Naive thymus-derived CD4-positive, alpha-beta T cell (primary cell): ENCODE results near the gene UBAC1. TPM values are rescaled to one million over a fixed set of nuclear protein-coding genes. Genes with fewer than 3 reads are reported as not detected.
A peak's percentile ranks its signal among the peaks of the same experiment; 100 is the strongest.
"Not testable (repeated sequence)": the region's sequence is repeated elsewhere in the genome, so short reads cannot be mapped to it uniquely, and the experiment has no call there.

Source experiments
- ATAC-seq: fragments of 150-1000 bp; cut with Tn5 transposase; 2 replicates; pipeline ENCODE4 v1.10.0; 2021; ENCODE audit warnings: mild to moderate bottlenecking, moderate library complexity
- CTCF ChIA-PET: fragments of 350-600 bp; sonication (Branson Sonifier 250); formaldehyde crosslinking; loops from one replicate; lab custom pipeline; 2021; ENCODE audit warnings: antibody characterized with exemption; lab: Charles Lee
- POLR2A ChIA-PET: fragments of 350-600 bp; sonication (Branson Sonifier 250); formaldehyde crosslinking; loops from one replicate; lab custom pipeline; 2021; ENCODE audit warnings: antibody characterized with exemption, inconsistent platforms; lab: Charles Lee
- DNase-seq, 9 donors: peaks; one replicate each; pipeline versions ENCODE4 v3.0.0 to v3.0.0-alpha.2; 2020 to 2022; ENCODE audit warnings: mixed read lengths in 1 of 9
- H3K27ac ChIP-seq: one replicate; pipeline ENCODE4 v1.7.0; 2013; ENCODE audit warnings: mild to moderate bottlenecking, low read depth, low read length, moderate library complexity
- H3K27me3 ChIP-seq, 2 donors: one replicate each; pipeline ENCODE4 v1.7.0; 2013; ENCODE audit warnings: low read length in 2 of 2, mild to moderate bottlenecking in 2 of 2, moderate library complexity in 2 of 2; ENCODE audit not compliant: control insufficient read depth in 2 of 2, insufficient read depth in 2 of 2
- H3K36me3 ChIP-seq, 3 experiments: 1 replicate in 2 of 3; 2 replicates in 1 of 3; pipeline ENCODE4 v1.7.0; 2013; ENCODE audit warnings: low read length in 3 of 3, mild to moderate bottlenecking in 3 of 3, moderate library complexity in 1 of 3; ENCODE audit not compliant: insufficient read depth in 3 of 3, control insufficient read depth in 2 of 3
- H3K4me1 ChIP-seq, 2 donors: one replicate each; pipeline ENCODE4 v1.7.0; 2013; ENCODE audit warnings: low read length in 2 of 2, mild to moderate bottlenecking in 2 of 2, moderate library complexity in 1 of 2; ENCODE audit not compliant: control insufficient read depth in 2 of 2, insufficient read depth in 2 of 2
- H3K4me3 ChIP-seq: 2 replicates; pipeline ENCODE4 v1.7.0; 2013; ENCODE audit warnings: mild to moderate bottlenecking, low read length
- H3K9me3 ChIP-seq, 3 experiments: 1 replicate in 2 of 3; 2 replicates in 1 of 3; pipeline ENCODE4 v1.7.0; 2013; ENCODE audit warnings: low read length in 3 of 3; ENCODE audit not compliant: control insufficient read depth in 2 of 3
- H3K27ac Mint-ChIP-seq, 9 donors: one replicate each; pipeline ENCODE4 v1.8.0; 2020 to 2022; ENCODE audit warnings: mixed read lengths in 9 of 9, mild to moderate bottlenecking in 8 of 9, moderate library complexity in 5 of 9, inconsistent platforms in 2 of 9
- H3K27me3 Mint-ChIP-seq, 5 donors: one replicate each; pipeline ENCODE4 v1.8.0; 2021 to 2022; ENCODE audit warnings: mixed read lengths in 5 of 5, mild to moderate bottlenecking in 1 of 5
- H3K36me3 Mint-ChIP-seq, 5 donors: one replicate each; pipeline ENCODE4 v1.8.0; 2020 to 2022; ENCODE audit warnings: mixed read lengths in 5 of 5, mild to moderate bottlenecking in 3 of 5, inconsistent platforms in 1 of 5
- H3K4me1 Mint-ChIP-seq, 7 donors: one replicate each; pipeline ENCODE4 v1.8.0; 2020 to 2022; ENCODE audit warnings: mixed read lengths in 7 of 7, mild to moderate bottlenecking in 3 of 7, inconsistent platforms in 1 of 7
- H3K4me3 Mint-ChIP-seq, 10 donors: one replicate each; pipeline ENCODE4 v1.8.0; 2020 to 2022; ENCODE audit warnings: mild to moderate bottlenecking in 10 of 10, mixed read lengths in 10 of 10, moderate library complexity in 6 of 10, inconsistent platforms in 2 of 10
- H3K9me3 Mint-ChIP-seq, 11 donors: one replicate each; pipeline ENCODE4 v1.8.0; 2020 to 2022; ENCODE audit warnings: mixed read lengths in 11 of 11, mild to moderate bottlenecking in 4 of 11, inconsistent platforms in 1 of 11, moderate library complexity in 1 of 11
- intact Hi-C, 2 donors: fragments of 100-400 bp; cut with micrococcal nuclease; formaldehyde crosslinking; loops; one replicate each; pipeline ENCODE4 v1.15.1; 2023
- polyA plus RNA-seq, 2 donors: library from polyadenylated mRNA; unstranded; fragments of 300-500 nt; fragmentation: Illumina TruSeq; gene quantifications; one replicate each; pipeline ENCODE4 v1.2.3, GENCODE V29; 2021
- total RNA-seq, 6 experiments: library from RNA in 5 of 6; stranded (reverse) in 5 of 6; gene quantifications; 1 replicate in 5 of 6; 2 replicates in 1 of 6; pipeline ENCODE4 v1.2.3 and lab custom pipeline; 2021 to 2026

Gene UBAC1
- total and polyA plus RNA-seq, 7 experiments from 2014 or later = 19.6 to 36.1 (median 31.2) TPM

DNA sequence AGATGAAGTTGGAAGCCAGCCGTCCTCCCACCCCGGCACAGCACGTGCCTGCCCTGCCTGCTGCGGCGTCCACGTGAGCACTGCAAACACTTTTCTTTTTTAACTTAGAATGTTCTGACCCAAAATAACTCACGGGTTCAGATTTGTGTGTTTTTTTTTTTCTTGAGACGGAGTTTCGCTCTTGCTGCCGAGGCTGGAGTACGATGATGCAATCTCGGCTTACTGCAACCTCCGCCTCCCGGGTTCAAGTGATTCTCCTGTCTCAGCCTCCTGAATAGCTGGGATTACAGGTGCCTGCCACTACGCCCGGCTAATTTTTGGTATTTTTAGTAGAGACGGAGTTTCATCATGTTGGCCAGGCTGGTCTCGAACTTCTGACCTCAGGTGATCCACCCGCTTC is 14.1 kb downstream of the UBAC1 start:
- POLR2A ChIA-PET, H3K4me3 Mint-ChIP-seq, H3K4me3 ChIP-seq: not testable (repeated sequence)

DNA sequence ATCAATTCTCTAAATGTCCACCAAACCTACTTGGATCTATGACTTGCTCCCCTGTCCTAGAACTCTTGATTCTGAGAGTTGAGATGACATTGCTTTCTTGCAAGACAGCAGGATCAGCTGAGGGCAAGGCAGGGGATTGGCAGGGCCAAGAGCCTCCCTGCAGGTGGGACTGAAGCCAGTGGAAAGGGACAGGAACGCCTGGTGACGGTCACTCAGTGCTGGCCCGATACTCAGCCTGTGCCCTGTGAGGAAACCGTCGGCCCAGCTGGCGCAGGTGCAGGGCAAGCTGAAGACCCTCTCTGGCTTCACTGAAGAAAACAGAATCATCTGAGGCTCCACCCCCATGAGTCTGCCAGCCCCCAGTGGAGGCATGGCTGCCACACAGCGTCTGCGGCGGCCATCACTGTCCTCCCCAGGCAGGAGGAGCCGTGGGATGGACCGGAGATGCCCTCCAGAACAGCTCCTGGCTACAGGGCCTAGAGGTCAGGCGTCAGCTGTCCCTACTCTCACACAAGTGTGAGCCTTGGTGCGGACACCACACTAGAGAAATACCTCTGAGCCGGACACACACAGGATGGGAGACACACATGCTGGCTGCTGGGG is 14.7 kb downstream of the UBAC1 start:
- no peak overlapping the region for H3K27ac Mint-ChIP-seq
- H3K27me3 Mint-ChIP-seq = no peaks in the 10 kb centered on the region
- ATAC-seq (no peak), DNase-seq (no peak)
- H3K4me3 ChIP-seq = no peak overlapping the region
- peaks cover 0 to 1% (median 0%) of the 10 kb centered on the region in 11 donors for H3K9me3 Mint-ChIP-seq
- CTCF ChIA-PET = no interaction called here
- peaks cover 0 to 70% (median 0%) of the 10 kb centered on the region in 3 experiments for H3K36me3 ChIP-seq
- no peaks in the 10 kb centered on the region for H3K9me3 ChIP-seq
- intact Hi-C loops = no loop called here
- H3K36me3 Mint-ChIP-seq = peaks cover 15 to 63% (median 32%) of the 10 kb centered on the region in 5 donors
- H3K4me3 Mint-ChIP-seq = no peak overlapping the region
- no peaks in the 10 kb centered on the region for H3K27me3 ChIP-seq
- POLR2A ChIA-PET = no interaction called here
- no peaks in the 10 kb centered on the region for H3K4me1 ChIP-seq
- no peak overlapping the region for H3K27ac ChIP-seq
- H3K4me1 Mint-ChIP-seq = peaks cover 0 to 13% (median 6%) of the 10 kb centered on the region in 7 donors

More for the DNA sequence above, 14.1 kb downstream of the UBAC1 start:
- H3K27ac Mint-ChIP-seq, H3K9me3 ChIP-seq, DNase-seq, H3K27ac ChIP-seq, H3K4me1 ChIP-seq, intact Hi-C loops, H3K27me3 Mint-ChIP-seq, ATAC-seq, CTCF ChIA-PET, H3K9me3 Mint-ChIP-seq, H3K27me3 ChIP-seq: not testable (repeated sequence)
- peaks cover 12 to 63% (median 31%) of the 10 kb centered on the region in 5 donors for H3K36me3 Mint-ChIP-seq
- peaks cover 0 to 13% (median 6%) of the 10 kb centered on the region in 7 donors for H3K4me1 Mint-ChIP-seq
- H3K36me3 ChIP-seq = peaks cover 0 to 68% (median 0%) of the 10 kb centered on the region in 3 experiments

DNA sequence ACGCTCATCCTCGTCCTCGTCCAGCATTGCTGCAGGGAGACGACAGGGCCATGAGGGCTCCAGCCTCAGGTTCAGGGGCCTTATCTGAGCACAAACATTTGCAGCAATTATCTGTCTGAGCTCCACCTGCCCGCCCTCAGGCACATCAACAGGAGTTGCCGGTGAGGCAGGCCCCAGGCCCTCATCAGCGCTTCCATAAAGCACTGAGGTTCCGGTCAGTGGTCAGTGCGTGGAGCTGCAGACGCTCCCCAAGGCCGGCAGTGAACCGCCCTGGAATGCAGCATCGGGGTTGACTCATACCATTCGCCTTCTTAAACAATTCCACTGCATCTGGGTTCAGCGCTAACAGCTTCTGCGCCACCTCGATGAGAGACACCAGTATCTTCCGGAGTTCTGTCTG is 15.2 kb downstream of the UBAC1 start:
- peaks cover 0 to 1% (median 0%) of the 10 kb centered on the region in 11 donors for H3K9me3 Mint-ChIP-seq
- no peak overlapping the region for H3K4me3 Mint-ChIP-seq
- H3K36me3 Mint-ChIP-seq = peaks cover 15 to 63% (median 33%) of the 10 kb centered on the region in 5 donors
- H3K27me3 Mint-ChIP-seq = no peaks in the 10 kb centered on the region
- peaks cover 0 to 70% (median 0%) of the 10 kb centered on the region in 3 experiments for H3K36me3 ChIP-seq
- no peak overlapping the region for H3K4me3 ChIP-seq
- no peak overlapping the region for H3K27ac Mint-ChIP-seq
- CTCF ChIA-PET = no interaction called here
- no peaks in the 10 kb centered on the region for H3K9me3 ChIP-seq
- POLR2A ChIA-PET = interaction anchor here (0.6 kb wide), 1 partner anchor 791 kb away, joined by 3 read pairs; no protein-coding TSS in a partner anchor
- H3K4me1 ChIP-seq = no peaks in the 10 kb centered on the region
- peaks cover 0 to 13% (median 6%) of the 10 kb centered on the region in 7 donors for H3K4me1 Mint-ChIP-seq
- intact Hi-C loops = no loop called here
- no peak for ATAC-seq
- no peaks in the 10 kb centered on the region for H3K27me3 ChIP-seq
- DNase-seq = no peak
- H3K27ac ChIP-seq = no peak overlapping the region

DNA sequence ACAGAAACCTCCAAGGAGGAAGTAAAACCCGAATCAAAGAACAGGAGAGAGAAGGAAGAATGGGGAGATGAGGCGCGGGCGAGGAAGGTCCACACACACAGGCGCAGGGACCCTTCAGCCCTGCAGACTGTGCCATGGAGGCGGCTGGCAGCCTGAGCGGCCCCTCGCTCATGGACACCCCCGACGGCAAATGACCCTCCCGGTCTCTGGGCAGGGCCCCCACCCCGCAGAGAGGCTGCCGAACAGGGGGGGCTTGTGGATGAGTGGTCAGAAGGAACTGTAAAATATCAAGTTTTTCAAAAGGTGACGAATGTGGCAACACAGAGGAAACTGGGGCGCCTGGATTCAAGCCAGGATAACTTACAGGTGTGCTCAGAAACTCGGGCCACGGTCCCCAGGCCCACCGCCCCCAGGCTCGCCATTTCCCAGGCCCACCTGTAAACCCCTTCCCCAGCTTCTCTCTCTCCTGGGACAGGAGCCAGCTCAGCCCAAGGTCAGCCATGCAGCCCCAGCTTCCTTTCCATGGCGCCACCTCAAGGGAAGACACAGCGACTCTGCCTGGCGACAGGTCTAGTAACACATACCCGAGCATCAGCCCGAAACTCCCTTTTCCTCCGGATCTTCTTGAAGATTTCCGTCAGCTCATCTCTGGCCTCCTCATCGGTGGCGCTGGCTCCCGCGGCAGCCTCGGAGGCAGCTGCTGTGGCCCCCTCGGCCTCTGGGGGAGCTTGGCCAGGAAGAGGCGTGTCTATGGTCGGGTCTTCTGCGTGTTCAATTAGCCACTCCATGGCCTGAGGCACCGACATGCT is 16.5 kb downstream of the UBAC1 start:
- DNase-seq (no peak), ATAC-seq (no peak)
- Histone ChIP-seq H3K27ac (no peak overlapping the region), H3K9me3 (no peaks in the 10 kb centered on the region), H3K27me3 (no peaks in the 10 kb centered on the region), H3K4me3 (no peak overlapping the region), H3K36me3 (peaks cover 0 to 67% (median 0%) of the 10 kb centered on the region in 3 experiments), H3K4me1 (no peaks in the 10 kb centered on the region)
- Mint-ChIP-seq H3K27me3 (no peaks in the 10 kb centered on the region), H3K4me3 (no peak overlapping the region), H3K9me3 (peaks cover 0 to 1% (median 0%) of the 10 kb centered on the region in 11 donors), H3K27ac (no peak overlapping the region), H3K36me3 (peaks cover 15 to 64% (median 35%) of the 10 kb centered on the region in 5 donors), H3K4me1 (peaks cover 0 to 13% (median 6%) of the 10 kb centered on the region in 7 donors)
- POLR2A ChIA-PET = no interaction called here
- CTCF ChIA-PET = no interaction called here
- intact Hi-C loops = no loop called here

DNA sequence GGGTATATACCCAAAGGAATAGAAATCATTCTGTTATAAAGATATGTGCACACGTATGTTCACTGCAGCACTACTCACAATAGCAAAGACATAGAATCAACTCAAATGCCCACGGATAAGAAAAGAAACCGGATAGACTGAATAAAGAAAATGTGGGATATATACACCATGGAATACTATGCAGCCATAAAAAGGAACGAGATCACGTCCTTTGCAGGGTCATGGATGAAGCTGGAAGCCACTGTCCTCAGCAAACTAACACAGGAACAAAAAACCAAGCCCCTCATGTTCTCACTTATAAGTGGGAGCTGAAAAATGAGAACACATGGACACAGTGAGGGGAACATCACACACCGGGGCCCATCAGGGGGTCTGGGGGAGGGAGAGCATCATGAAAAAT is 17.6 kb downstream of the UBAC1 start:
- intact Hi-C loops, H3K4me3 Mint-ChIP-seq, H3K9me3 Mint-ChIP-seq, POLR2A ChIA-PET, H3K9me3 ChIP-seq, CTCF ChIA-PET, H3K4me3 ChIP-seq, H3K27me3 ChIP-seq, H3K27ac Mint-ChIP-seq, H3K4me1 ChIP-seq, ATAC-seq, DNase-seq, H3K27me3 Mint-ChIP-seq, H3K27ac ChIP-seq: not testable (repeated sequence)
- H3K36me3 Mint-ChIP-seq = peaks cover 15 to 63% (median 42%) of the 10 kb centered on the region in 5 donors
- peaks cover 0 to 67% (median 2%) of the 10 kb centered on the region in 3 experiments for H3K36me3 ChIP-seq
- peaks cover 3 to 13% (median 6%) of the 10 kb centered on the region in 7 donors for H3K4me1 Mint-ChIP-seq

DNA sequence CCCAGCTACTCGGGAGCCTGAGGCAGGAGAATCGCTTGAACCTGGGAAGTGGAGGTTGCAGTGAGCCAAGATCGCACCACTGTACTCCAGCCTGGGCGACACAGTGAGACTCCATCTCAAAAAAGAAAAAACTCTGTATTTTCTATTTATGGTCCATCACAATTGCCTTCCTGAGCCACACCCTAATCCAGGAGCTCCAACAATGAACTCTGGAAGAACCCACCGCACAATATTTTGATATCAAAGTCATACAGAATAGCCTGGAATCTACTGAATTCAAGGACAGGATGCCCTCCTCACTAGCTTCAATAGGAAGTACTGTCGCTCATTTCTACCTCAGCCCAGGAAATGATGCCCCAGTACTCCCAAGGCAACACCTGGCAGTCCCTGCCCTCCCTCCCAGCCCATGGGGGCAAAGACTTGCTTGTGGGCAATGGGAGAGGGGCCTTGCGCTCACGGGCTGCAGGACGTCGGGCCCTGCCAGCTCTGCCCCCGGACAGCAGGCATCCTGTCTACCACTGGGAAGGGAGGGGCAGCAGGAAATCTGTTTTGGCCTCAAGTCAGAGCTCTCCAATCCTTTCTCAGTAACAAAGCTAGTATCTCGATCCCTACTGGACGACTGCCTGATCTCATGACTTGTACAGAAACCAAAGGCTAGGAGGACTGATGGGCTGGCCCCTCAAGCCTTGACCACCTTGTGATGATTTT is 19.7 kb downstream of the UBAC1 start:
- H3K4me1 ChIP-seq = no peaks in the 10 kb centered on the region
- no peak overlapping the region for H3K27ac ChIP-seq
- peaks cover 0 to 72% (median 16%) of the 10 kb centered on the region in 3 experiments for H3K36me3 ChIP-seq
- Mint-ChIP-seq H3K4me3 (no peak overlapping the region), H3K27me3 (peaks cover 0 to 4% (median 0%) of the 10 kb centered on the region in 5 donors), H3K9me3 (peaks cover 0 to 4% (median 0%) of the 10 kb centered on the region in 11 donors), H3K27ac (peak overlapping the region in 2 of 9 donors; percentile 65 to 72), H3K36me3 (peaks cover 8 to 65% (median 45%) of the 10 kb centered on the region in 5 donors), H3K4me1 (peaks cover 3 to 9% (median 6%) of the 10 kb centered on the region in 7 donors)
- ChIA-PET CTCF (no interaction called here), POLR2A (no interaction called here)
- no peak for ATAC-seq
- no peak overlapping the region for H3K4me3 ChIP-seq
- intact Hi-C loops = no loop called here
- no peaks in the 10 kb centered on the region for H3K27me3 ChIP-seq
- DNase-seq = no peak
- H3K9me3 ChIP-seq = peaks cover 0 to 3% (median 0%) of the 10 kb centered on the region in 3 experiments
